T1000 (cell line): Measurements from ENCODE around the gene EIF1.
"Not testable (repeated sequence)": the region's sequence is repeated elsewhere in the genome, so short reads cannot be mapped to it uniquely, and the experiment has no call there.

Source experiments
- DNase-seq: peaks from one replicate; lab custom pipeline; 2025; ENCODE audit warnings: mixed read lengths; lab: John Stamatoyannopoulos, UW

The EIF1 gene

DNA sequence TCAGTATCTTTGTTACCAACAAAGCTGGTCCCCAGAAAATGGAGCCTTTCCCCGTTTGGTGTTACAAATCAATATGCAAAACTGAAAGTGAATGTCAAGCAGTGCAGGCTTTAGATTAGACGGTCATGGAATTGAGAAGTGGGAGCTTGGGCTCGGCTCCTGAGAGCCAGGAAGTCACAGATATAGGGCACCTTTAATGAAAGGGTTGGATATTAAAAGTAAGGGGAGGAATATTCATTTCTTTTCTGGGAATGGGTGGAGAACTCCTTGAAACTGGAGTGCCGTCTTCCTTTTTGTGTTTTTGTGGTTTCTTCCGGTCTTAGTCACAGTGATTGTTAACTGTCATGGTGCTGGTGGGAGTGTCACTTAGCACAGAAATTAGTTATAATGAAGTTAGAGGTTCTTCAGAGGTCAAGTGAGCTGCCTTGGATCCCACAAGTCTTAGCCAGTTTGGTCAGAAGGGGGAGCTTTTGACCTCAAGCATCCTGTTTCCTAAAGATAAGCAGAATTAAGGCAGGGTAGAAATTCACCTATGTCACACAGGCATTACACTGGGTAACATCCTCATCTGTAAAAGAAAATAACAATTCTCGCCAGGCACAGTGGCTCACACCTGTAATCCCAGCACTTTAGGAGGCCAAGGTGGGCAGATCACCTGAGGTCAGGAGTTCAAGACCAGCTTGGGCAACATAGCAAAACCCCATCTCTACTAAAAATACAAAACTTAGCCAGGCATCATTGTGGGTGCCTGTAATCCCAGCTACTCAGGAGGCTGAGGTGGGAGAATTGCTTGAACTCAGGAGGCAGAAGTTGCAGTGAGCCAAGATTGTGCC lies 9.6 kb upstream of the EIF1 start:
- DNase-seq: no peak

GRCh38 chr17:41679740-41680425 lies 8.8 kb upstream of the EIF1 start:
- no peak for DNase-seq

DNA sequence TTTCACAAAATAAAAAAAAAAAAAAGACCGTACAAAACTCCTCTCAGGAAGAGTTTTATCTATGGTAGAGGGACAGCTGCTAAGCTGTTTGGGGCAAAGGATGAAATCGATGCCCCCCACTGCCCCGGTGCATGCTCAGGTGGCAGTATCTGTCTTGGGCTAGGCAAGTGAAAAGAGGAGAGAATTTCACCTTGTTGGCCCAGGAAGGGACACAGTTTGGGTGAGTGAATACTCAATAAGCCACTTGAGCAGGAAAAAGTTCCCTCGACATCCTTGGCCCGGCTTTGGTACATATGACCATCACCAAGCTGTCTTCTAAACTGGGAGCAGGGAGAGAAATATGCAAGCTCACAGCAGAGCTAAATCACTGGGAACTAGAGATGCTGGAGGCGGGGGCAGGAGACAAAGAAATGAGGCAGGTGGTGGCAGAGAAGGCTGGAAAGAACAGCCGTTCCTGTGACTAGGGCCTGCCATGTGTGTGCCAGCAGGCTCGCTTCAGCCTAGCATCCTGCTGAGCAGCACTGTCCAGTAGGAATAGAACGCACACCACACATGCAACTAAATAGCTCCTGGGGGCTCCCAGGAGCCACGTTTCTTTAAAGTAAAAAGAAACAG lies 8.2 kb upstream of the EIF1 start:
- no peak for DNase-seq

- no peak for DNase-seq
These were observed 6.9 kb upstream of the EIF1 start for GRCh38 chr17:41681776-41682175.

DNA sequence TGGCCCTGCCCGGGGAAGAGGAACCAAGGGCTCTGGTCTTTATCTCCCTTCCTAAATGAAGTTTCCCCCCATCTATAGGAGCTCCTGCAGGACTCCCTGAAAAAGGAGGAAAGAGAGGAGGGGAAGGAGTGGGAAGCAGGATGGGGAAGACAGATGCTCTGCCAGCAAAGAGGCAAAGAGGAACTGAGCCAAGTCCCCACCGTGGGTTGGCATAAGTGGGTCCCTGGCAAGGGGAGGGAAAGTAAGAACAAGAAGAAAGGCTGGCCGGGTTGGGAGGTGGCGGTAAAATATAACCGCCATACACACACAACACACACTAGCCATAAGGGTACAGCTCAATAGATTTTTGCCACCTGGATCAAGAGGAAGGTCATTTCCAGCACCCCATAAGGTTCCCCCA lies 6.1 kb upstream of the EIF1 start:
- no peak for DNase-seq

GRCh38 chr17:41683441-41684007 lies 5.2 kb upstream of the EIF1 start:
- DNase-seq: no peak

DNA sequence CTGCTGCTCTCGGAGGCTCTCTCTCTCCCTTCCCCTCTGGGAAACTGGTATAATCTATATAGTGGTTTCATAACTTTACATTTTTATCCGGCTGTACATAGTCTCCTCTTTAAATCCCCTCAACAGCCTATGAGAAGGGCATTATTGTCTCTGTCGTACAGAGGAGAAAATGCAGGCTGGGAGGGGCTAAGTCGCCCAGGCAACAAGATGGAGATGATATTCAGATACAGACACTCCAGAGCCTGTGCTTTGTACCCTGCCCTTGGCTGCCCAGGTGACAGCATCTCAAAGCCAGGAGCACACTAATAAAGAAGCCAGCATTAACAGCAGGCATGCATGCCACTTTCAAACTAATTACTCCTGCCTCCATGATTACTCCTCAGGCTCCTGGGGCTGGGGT lies 4.7 kb upstream of the EIF1 start:
- DNase-seq: no peak

GRCh38 chr17:41685753-41686152 lies 2.9 kb upstream of the EIF1 start:
- DNase-seq: not testable (repeated sequence)

DNA sequence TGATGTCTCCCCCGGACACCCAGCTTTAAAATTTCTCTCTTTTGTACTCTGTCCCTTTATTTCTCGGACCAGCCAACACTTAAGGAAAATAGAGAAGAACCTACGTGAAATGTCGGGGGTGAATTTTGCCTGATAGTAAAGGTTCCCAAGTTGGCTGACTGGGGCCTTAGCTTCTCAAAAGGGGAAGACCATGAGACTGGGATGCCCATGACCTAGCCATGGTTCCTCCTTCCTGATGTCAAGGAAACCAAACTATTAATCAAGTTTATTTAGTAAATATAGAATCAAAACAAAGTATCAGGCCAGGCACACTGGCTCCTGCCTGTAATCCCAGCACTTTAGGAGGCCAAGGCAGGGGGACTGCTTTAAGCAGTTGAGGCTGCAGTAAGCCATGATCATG lies 2.4 kb upstream of the EIF1 start:
- DNase-seq: no peak

- no peak for DNase-seq
These were observed 651 bp upstream of the EIF1 start for GRCh38 chr17:41687828-41688640.

DNA sequence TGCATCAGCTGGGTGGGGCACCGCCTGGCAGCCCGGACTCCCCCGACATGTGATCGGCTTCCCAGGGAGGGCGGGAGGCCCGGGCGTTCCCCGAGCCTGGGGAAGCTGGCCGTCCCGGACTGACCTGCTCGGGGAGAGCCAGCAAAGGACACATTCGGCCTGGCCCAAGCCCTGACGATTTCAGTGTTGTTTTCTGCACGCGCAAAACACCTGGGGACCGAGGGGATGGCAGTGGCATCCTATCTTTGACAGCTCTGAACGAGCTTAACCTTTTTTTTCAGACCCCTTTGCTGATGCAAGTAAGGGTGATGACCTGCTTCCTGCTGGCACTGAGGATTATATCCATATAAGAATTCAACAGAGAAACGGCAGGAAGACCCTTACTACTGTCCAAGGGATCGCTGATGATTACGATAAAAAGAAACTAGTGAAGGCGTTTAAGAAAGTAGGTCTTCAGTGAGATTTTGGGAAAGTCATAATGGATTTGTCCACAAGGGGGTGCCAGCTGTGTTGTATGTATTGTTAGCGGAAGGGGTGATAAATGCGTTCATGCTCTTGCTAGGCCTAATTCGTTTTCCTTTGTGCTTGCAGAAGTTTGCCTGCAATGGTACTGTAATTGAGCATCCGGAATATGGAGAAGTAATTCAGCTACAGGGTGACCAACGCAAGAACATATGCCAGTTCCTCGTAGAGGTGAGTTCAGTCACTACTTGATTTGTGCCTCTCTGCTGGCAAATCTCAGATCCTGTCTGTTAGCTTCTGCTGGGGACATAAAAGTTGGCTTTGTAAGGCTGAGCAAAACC lies 1.0 kb downstream of the EIF1 start:
- DNase-seq: no peak

- DNase-seq: no peak
These were observed 1.8 kb downstream of the EIF1 start for GRCh38 chr17:41690497-41690896.

DNA sequence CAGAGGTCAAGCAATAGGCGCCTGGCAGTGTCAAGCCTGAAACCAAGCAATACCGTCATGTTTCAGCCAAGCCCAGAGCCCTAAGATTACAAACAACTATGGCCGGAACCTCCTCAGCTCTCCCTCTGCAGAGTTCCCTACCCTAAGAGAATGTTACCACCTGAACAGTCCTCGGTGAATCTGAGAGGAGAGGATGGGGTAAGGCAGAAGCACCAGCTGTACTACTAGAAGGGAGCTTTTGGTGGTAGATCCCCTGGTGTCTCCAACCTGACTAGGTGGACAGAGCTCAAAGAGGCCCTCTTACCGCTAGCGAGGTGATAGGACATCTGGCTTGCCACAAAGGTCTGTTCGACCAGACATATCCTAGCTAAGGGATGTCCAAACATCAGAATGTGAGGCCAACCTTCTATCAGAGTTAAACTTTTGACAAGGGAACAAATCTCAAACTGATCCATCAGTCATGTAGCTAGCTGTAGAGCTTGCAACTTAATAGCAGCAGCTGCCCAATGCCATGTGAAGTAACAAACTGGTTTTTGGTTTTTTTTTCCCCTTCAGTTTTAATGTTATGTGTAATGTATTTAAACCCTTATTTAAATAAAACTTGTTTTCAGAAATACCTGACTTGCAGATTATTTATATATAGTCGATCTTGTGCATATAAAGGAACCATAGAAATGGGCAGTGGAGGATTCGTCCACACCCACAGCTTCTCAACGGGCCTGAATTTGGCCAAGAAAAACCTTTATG lies 2.5 kb downstream of the EIF1 start:
- no peak for DNase-seq

- no peak for DNase-seq
These were observed 4.2 kb downstream of the EIF1 start for GRCh38 chr17:41692722-41693521.

DNA sequence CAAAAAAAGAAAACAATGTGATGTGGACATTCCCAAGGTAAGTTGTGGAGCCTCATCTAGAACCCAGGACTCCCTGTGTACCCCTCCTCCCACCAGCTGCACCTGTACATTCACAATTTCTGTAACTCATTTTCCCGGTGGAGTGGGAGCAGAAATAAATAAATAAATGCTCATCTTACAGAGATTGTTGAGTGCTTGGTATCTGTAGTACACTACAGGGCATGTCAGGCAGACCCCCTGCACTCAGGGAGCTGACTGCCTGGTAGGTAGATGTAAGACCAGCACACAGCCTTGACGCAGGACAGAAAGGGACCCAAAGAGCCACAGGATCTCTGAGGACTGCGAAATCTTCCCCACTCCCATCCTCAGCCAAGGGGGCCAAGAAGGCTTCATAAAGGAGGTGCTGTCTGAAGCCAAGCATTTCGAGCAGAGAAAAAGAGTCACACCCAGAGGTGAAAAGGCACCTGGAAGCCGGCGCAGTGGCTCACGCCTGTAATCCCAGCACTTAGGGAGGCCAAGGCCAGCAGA lies 6.5 kb downstream of the EIF1 start:
- no peak for DNase-seq

- no peak for DNase-seq
These were observed 7.5 kb downstream of the EIF1 start for GRCh38 chr17:41695954-41696757.

GRCh38 chr17:41697122-41697962 lies 8.7 kb downstream of the EIF1 start:
- DNase-seq: no peak
